COLO668 (cell line): Measurements from ENCODE around the gene DSCAM.

Source experiments
- DNase-seq: peaks from one replicate; lab custom pipeline; 2025; ENCODE audit not compliant: unreplicated experiment; lab: John Stamatoyannopoulos, UW

Gene DSCAM

GRCh38 chr21:40018871-40019475, 828.0 kb downstream of the DSCAM start:
- no peak for DNase-seq

GRCh38 chr21:40016667-40017066, 830.3 kb downstream of the DSCAM start:
- DNase-seq = no peak

DNA sequence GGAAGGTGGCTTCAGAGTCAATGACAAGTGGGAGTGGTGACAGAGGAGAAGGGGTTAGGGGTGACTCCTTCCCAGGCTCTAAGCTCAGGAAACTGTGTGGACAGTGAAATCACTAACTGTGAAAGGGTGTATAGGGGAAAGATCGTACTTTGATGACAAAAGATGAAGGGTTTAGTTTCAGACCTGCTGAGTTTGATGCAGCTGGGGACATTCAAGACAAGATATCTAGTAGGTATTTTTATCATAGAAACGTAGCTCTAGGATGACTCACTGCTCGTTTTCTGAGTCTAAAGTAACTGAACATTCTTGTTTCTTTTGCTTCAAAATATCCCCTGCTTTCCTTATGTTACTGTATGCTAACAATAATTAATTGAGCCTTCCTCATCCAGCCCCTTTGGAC, 830.7 kb downstream of the DSCAM start:
- DNase-seq = no peak

DNA sequence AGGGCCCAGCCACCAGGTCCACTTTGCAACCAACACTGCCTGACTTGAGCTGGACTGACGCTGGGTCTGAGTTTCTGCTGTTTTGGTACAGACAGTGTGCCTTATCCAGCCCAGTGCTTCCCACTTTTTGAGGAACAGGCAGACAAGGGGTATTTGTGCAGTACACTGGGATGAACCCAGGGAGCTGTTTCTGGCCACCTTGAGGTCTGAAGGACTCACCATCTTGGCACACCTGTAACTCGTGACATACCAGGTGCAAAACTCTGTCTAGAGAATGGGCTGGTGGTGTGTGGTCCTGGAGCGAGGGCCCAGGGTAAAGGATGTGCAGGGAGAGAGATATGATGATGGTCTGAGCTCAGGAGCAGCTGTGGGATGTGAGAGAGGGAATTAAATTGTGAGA, 831.1 kb downstream of the DSCAM start:
- DNase-seq = no peak

DNA sequence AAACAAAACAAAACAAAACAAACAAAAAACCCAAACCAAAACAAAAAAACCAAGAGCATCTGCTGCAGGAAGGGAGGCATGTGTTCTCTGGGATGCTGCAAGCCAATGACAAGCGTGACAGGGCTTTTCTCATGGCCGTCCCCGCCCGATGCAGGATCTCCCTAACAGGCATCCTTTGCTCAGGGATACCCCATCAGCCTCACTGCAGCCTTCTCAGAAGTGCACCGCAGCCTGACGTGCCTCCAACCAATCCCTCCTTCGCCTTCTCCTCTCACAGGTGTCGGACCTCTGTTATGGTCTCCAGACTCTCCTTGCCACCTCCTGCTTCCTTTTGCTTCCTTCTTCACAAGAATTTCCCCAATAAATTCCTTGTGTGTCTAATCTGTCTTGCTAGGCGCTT, 832.6 kb downstream of the DSCAM start:
- no peak for DNase-seq

DNA sequence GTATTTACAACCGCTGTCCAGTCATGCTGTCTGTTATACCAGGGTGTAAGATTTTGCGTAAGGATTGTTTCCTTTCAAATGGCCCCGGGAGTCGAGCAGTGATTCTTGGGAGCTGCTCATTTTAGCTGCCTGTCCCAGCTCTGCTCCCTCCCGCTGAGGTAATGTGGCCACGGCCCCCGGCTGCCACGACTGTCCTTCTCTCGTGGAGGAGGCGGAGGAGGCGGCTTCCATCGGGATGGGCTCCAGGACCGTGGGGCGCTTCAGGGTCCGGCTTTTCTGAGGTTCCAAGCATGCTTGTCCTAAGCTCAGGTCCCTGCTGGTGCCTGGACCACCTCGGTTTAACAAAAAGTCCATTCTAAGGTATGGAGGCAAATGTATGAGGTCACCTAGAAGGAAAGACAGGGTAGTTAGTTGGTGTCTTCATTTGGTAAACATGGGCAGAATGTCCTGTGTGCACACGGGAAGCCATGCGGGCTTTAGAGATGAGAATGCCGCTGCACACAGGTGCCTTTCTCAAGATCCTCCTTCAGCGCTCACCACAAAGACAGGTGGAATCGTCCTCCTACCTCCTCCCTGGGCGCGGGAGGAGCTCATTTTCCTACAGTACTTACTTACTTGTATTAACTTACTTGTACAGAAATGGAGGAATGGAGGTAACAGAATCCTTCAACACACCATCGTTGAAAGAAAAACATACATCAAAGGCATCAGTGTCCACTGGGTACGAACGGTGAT, 833.8 kb downstream of the DSCAM start:
- DNase-seq = no peak

DNA sequence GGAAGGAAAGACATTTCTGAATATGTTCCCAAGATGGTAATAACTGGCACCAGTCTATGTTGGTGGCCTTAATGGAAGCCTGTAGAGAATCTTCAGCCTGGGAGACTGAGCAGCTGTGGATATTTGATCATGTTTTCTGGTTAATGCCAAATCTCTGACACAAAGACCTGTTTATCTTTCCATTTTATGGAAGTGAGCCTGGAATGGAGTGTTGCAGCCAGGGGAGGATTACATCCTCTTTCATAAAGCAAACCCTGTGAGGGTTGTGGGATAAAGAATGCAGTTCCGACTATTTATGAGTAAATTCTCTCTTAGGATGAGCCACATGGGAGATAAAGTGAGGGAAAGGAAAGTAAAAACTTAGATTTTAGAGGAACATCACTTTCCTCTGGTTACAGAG, 835.6 kb downstream of the DSCAM start:
- DNase-seq = no peak

DNA sequence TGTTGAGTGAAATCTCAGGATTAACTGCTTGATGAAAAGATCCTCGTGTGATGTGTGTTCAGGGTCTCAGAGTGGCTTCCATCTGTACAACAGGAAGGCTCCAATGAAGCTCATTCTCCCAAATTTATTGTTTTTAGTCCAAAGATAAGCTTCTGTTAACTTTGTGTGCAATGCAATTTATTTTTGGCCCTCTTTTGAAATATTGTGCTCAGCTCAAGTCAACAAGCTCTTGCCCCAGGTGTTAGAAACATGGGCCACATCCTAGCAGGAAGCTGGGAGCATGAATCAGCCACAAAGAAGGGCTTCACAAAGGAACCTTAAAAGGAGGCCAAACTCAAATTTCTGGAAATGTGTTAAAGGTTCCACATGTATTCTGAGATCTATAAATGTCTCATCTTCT, 844.0 kb downstream of the DSCAM start:
- no peak for DNase-seq

DNA sequence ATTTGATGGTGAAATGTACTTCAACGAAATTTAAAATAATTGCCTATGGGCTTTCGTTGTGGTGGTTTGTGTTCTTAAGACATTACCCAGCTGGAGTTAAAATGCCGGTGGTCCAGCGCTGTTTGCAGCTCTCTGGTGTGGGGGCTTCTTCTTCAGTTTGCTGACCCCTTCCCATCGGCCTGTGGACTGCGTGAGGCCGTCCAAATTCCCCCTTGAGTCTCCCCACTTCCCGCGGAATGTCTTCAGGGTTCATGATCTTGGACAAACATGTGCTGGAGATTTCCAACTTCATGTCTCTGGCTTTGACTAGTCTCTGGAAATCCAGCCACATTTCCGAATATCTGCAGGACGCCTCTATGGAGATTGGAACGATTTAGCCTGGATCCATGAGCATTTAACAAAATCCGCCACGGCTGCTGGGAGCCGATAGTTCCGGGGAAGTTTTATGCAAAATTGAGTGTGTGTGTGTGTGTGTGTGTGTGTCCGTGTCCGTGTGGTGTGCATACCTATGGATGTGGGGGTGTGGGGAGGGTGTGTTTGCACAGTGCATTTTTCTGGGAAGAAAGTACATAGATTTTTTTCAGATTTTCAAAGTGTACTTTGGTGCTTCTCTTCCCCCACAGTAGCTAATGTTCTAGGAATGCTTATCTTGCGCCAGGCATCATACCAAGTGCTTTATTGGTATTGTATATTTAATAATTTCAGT, 862.5 kb downstream of the DSCAM start:
- DNase-seq = no peak

- no peak for DNase-seq
Observed at GRCh38 chr21:39980241-39980820, 866.6 kb downstream of the DSCAM start.

GRCh38 chr21:39979321-39979720, 867.6 kb downstream of the DSCAM start:
- DNase-seq = no peak

DNA sequence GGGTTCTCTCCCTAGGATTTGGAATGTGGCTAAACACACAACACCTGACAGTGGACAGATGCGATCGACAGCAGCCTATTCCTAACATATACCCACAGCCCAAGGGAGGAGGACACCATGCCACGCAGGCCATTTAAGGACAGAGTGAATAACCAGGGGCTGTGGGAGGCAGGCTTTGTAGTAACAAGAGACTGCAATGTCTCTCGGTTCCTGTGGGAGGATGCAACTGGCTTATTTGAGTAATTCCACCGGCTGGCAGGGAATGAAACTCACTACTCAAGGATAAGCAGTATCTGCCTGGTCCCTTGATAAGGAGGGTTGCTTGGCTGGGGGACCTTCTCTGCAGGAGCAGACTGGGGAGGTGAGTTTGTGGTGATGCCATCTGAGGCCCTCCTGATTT, 870.2 kb downstream of the DSCAM start:
- DNase-seq = no peak

- DNase-seq = no peak
Observed at GRCh38 chr21:39972976-39973770, 873.8 kb downstream of the DSCAM start.

DNA sequence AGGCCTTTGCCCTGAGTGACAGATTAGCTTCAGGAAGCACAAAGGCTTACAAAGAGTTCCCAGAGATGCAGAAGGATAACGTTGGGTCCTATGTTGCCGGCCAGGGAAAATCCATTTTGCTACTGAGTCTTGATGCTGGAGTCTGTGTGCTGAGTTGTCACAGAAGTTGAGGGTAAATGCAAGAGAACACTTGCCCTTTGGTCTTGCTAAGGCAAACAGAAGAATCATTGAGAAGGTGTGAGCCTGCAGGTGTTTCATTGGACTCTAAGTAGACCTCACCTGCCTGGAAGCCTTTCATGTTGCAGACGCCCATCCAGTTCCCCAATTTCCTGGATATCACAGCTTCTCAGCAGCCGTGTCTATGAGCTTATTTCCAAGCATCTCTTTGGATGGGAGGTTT, 874.5 kb downstream of the DSCAM start:
- no peak for DNase-seq

DNA sequence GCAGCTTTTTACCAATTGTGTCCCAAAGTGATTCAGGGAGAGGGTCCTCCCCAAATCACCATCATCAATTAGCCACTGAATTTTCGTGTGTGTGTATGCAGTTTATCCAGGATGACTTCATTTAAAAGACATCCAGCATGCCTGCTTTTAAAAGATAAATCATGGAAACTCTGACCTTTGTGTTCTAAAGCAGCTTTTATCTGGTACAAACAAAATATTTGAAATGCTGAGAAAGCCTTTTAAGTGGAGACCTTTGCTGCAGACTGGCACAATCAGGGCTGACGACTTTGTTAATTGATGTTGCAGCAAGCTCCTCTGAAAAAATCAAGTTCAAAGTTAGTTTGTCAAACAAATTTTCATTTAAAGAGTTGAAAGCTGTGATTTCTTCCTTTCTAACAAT, 875.0 kb downstream of the DSCAM start:
- DNase-seq = no peak

GRCh38 chr21:39969691-39970364, 877.1 kb downstream of the DSCAM start:
- DNase-seq = no peak

GRCh38 chr21:39968010-39968409, 878.9 kb downstream of the DSCAM start:
- no peak for DNase-seq

DNA sequence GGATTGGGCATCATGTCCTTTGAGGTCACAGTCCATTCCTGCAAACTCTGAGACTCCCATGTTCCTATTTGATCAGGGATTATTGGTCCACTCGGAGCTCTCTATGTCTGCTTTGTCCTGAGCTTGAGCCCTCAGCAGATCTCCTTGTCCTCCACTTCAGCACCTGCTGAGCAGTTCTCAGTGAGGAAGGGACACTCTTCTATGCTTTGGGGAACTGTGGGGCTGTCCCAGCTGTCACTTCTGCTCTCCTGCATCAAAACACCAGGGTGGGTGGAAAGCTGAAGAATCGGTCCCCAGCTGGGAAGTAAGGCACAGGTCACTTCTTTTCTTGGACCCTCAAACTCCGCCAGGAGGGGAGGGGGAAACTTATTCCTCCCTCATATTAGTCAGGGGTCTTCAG, 880.2 kb downstream of the DSCAM start:
- DNase-seq = no peak

DNA sequence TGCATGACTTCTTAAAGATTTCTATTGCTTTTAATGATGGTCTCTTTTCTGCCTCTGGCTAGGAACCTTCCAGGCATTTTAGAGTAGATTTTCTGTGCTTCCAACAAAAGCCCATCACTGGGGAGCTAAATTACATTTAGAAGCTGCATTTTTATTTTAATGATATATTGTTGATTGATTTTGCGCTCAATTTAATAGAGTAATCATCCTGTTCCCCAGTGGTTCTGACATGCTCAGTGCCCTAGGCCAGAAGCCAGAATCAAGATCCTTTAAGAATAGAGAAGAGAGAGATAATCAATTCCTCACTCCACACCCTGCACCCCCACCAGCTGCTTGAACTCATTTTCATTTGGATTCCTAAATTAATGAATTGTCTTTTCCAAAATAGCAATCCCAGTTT, 881.9 kb downstream of the DSCAM start:
- DNase-seq = no peak

DNA sequence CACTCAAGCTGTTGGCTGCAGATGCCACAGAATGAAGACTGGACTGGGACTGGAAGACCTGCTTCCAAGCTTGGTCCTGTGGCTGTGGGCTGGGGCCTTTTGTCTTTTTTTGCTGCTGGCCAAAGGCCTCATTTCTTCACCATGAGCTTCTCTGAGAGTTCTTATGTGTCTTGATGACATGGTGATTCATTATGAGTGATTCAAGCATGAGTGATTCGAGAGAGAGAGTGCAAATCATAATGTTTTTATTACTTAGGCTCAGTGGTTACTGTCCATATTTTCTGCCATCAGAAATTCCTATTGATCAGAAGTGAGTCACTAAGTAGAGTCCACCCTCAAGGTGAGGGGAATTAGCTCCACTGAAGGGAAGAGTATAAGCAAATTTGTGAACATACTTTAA, 885.7 kb downstream of the DSCAM start:
- DNase-seq = no peak
